Right forelimb (tissue), 1 donor: ENCODE data around the gene THRB.
"Not testable (repeated sequence)": the region's sequence is repeated elsewhere in the genome, so short reads cannot be mapped to it uniquely, and the experiment has no call there.

Experiments
- DNase-seq: peaks from one replicate; pipeline ENCODE4 v3.0.0-alpha.2; 2018

THRB gene

GRCh38 chr3:24440760-24441464 lies 53.7 kb downstream of the THRB start:
- DNase-seq = no peak

- DNase-seq = no peak
Observed at GRCh38 chr3:24439021-24439420, 55.6 kb downstream of the THRB start.

- DNase-seq = no peak
Observed at GRCh38 chr3:24437326-24437725, 57.3 kb downstream of the THRB start.

- no peak for DNase-seq
Observed at GRCh38 chr3:24435584-24435983, 59.1 kb downstream of the THRB start.

DNA sequence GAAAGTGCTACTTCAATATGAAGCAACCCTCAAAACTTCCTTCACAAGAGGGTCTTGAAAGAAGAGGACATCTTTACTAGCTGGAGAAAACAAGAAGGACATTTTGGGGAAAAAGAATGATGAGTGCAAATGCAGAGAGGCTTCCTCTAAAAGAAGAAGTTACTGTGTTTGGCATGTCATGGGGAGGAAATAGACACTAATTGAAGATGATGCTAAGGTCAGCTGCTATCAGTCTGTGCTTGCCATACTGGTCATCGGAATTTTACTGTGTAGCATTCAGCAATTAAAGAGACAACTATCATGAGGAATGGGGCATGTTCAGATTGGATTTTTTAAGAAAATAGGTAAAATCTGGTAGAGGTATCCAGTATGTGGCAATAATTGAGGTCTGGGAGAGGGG lies 60.0 kb downstream of the THRB start:
- DNase-seq = no peak

DNA sequence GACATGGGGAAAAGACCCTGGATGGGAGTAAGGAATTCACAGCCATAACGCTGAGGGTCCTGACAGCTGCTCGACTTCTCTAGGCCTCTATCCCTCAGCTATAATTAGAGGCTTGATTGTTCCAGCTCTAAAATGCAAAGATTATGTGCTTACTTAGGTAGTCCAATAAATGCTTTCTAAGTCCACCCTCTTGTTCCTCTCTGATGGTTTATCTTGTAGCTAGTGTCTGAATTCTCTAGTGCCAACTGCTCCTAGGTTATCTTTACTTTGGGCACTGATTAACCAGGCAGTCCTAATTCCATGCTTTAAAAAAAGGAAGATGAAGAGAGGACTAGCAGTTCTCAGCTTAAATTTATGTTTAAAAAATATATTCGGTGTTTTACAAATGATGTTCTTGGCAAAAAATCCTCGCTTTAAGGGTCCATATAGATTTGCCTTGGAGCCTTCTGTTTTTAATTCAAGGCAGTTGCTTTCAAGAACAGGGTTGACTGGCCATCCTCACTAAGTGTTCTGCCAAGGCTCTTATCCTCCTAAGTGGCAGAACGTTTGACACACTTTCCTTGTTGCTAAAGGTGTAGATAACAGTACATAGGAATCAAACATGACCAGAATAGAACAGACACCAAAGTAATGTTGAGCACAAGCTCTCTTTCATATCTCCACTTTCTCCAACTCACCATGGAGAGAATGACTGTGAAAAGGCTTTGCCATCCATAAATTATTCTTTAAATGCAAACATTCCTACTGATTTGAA lies 60.6 kb downstream of the THRB start:
- no peak for DNase-seq

- no peak for DNase-seq
Observed at GRCh38 chr3:24432989-24433388, 61.7 kb downstream of the THRB start.

GRCh38 chr3:24428481-24428880 lies 66.2 kb downstream of the THRB start:
- DNase-seq = no peak

GRCh38 chr3:24426896-24427295 lies 67.8 kb downstream of the THRB start:
- no peak for DNase-seq

DNA sequence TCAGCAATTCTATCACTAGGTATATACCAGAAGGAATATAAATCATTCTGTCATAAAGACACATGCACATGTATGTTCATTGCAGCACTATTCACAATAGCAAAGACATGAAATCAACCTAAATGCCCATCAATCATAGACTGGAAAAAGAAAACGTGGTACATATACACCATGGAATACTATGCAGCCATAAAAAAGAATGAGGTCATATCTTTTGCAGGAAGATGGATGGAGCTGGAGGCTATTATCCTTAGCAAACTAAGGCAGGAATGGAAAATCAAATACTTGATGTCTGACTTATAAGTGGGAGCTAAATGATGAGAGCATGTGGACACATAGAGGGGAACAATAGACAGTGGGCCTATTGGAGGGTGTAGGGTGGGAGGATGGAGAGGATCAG lies 73.8 kb downstream of the THRB start:
- DNase-seq = not testable (repeated sequence)

DNA sequence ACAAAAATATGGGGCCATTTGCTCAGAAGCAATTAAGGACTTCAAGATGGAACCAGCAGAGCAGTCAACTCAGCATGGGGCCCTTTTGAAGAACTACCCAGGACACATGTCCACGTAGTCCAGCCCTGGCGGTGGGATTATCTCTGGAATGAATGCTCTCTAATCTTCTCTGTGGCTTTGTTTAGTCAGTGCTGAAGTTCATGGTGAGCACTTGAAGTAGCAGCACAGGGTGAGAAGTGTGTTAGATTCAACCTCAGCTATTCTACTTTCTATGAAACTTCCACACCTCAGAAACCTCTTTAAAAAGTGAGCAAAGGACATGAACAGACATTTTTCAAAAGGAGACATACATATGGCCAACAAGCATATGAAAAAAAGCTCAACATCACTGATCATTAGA lies 74.4 kb downstream of the THRB start:
- DNase-seq = no peak

GRCh38 chr3:24419067-24419791 lies 75.4 kb downstream of the THRB start:
- DNase-seq = no peak

GRCh38 chr3:24417730-24418129 lies 76.9 kb downstream of the THRB start:
- no peak for DNase-seq

GRCh38 chr3:24416224-24416623 lies 78.4 kb downstream of the THRB start:
- DNase-seq = no peak

- DNase-seq = no peak
Observed at GRCh38 chr3:24415824-24416223, 78.8 kb downstream of the THRB start.

DNA sequence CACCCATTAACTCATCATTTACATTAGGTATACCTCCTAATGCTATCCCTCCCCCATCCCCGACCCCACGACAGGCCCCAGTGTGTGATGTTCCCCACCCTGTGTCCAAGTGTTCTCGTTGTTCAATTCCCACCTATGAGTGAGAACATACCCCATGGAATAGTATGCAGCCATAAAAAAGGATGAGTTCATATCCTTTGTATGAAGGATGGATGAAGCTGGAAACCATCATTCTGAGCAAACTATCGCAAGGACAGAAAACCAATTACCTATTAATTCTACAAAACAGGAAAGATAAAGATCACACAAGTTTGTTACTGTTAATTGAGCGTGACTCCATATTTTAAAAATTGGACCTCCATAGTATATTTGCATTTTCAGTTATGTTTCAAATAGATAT lies 81.0 kb downstream of the THRB start:
- not testable (repeated sequence) for DNase-seq

- no peak for DNase-seq
Observed at GRCh38 chr3:24410860-24411259, 83.8 kb downstream of the THRB start.

- DNase-seq = no peak
Observed at GRCh38 chr3:24407980-24408680, 86.5 kb downstream of the THRB start.

DNA sequence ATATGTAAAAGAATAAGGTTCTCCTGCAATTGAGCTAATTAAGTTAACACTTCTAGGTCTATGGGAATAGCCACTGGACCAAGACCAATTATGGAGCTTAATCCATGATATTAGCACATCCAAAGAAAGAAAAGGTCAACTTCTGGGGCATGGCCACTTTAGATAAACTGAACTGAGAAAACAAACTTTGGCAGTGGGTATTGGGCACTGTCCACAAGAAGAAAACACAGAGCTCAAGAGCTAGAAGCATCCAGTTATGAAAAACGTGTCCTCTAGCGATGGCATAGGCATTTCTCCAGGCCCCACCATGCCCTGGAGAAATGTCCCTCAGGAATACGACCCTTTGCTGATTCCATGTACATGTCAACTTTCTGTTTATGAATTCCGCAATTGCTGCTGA lies 87.8 kb downstream of the THRB start:
- no peak for DNase-seq

DNA sequence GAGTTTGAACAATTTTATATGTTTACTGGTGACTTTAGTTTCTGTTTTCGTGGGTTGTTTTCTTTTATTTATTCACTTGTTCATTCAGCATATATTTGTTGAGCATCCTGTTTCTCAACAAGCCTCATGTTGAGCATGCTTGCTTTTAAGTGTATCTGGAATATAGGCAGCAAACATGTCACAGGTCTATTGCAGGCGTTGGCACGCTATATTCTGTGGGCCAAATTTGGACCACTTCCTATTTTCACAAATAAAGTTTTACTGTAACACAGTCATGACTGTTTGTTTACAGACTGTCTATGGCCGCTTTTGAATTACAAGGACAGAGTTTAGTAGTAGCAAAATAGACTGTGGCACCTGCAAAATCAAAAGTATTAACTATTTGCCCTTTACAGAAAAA lies 89.6 kb downstream of the THRB start:
- DNase-seq = no peak

- no peak for DNase-seq
Observed at GRCh38 chr3:24401811-24402185, 92.9 kb downstream of the THRB start.

DNA sequence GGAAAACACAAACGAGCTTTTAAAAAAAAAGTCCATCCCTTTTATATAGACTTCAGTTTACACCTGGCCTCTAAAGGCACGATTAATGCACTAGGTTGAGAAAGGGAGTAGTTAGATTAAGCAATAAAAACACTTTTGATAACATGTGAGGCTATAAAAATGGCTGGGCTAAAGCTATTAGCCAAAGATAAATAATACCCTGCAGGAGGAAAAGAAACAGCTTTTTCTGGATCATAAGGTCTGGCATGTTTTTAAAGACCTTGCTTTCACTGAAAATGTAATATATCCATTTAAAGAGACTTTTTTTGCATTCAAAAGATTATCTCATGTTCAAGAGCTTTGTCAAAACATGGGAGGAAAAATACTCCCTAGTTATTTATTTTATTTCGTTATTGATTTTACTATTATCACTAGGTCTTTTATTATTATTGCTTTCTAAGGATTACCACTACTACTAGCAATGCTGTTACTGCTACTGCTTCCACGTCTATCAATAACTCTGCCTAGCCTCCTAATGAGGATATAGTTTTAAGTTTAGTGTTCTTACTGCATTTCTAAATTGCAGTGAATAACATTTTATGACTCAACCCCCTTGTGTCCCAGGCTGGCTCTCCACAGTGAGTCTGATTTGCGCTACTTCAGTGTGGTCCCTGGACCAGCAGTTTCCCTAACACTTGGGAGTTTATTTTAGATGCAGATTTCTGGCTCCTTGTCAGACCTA lies 93.4 kb downstream of the THRB start:
- no peak for DNase-seq

DNA sequence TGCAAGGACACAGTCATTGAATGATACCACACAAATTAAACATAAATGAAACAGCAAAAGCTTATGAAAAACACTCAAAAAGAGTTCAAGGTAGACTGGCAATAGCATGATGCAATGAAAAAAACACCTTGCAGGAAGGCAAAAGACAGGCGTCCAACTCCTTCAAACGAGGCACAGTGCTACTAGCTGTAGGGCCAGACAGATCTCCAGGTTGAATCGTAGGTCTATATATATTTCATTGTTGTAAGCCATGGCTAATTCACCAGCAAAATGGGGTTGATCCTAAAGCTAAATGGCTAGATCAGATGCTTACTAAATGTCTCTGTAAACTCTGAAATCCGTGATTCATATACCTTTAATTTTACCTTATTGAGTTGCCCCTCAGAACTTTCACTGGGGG lies 94.2 kb downstream of the THRB start:
- DNase-seq = no peak
